Measurements from ENCODE around the gene MT1H.
A peak's percentile ranks its signal among the peaks of the same experiment; 100 is the strongest.
"Not testable (repeated sequence)": the region's sequence is repeated elsewhere in the genome, so short reads cannot be mapped to it uniquely, and the experiment has no call there.

Gene MT1H

GRCh38 chr16:56665286-56666261 lies 4.0 kb upstream of the MT1H start:
- not testable (repeated sequence) for DNase-seq

GRCh38 chr16:56667581-56668571 lies 1.7 kb upstream of the MT1H start, which contains the start of gene MT1G:
Gene MT1G, minus strand, starts transcription at chr16:56668065. Its CDS starts 72 bp downstream, at chr16:56667993.
- DNase-seq, result peak; percentile 12

GRCh38 chr16:56669840-56670619 lies 416 bp downstream of the MT1H start:
- DNase-seq, result no peak

- DNase-seq, result no peak
Measured at GRCh38 chr16:56670620-56670934, 963 bp downstream of the MT1H start.

- peak; percentile 9 for DNase-seq
Measured at GRCh38 chr16:56671691-56672090, 2.1 kb downstream of the MT1H start.

- DNase-seq, result not testable (repeated sequence)
Measured at GRCh38 chr16:56672171-56672570, 2.6 kb downstream of the MT1H start.

GRCh38 chr16:56672761-56673536 lies 3.3 kb downstream of the MT1H start:
- peak; percentile 40 for DNase-seq

- DNase-seq, result peak; percentile 30
Measured at GRCh38 chr16:56673921-56674320, 4.3 kb downstream of the MT1H start.

- not testable (repeated sequence) for DNase-seq
Measured at GRCh38 chr16:56674570-56674969, 5.0 kb downstream of the MT1H start.

GRCh38 chr16:56675685-56676210 lies 6.1 kb downstream of the MT1H start:
- DNase-seq, result no peak

- no peak for DNase-seq
Measured at GRCh38 chr16:56677474-56677873, 7.9 kb downstream of the MT1H start.

- no peak for DNase-seq
Measured at GRCh38 chr16:56679078-56679730, 9.6 kb downstream of the MT1H start.

- no peak for DNase-seq
Measured at GRCh38 chr16:56679818-56680217, 10.2 kb downstream of the MT1H start.

- DNase-seq, result peak; percentile 92
Measured at GRCh38 chr16:56681939-56682702, 12.5 kb downstream of the MT1H start, which contains the start of gene MT1X. Gene MT1X, plus strand, starts transcription at chr16:56682470. Its CDS starts 71 bp downstream, at chr16:56682541.

GRCh38 chr16:56682703-56683397 lies 13.2 kb downstream of the MT1H start:
- DNase-seq, result no peak

- no peak for DNase-seq
Measured at GRCh38 chr16:56683424-56684172, 14.0 kb downstream of the MT1H start.

GRCh38 chr16:56684256-56684925 lies 14.8 kb downstream of the MT1H start:
- DNase-seq, result no peak
